Dermis microvascular lymphatic vessel endothelial cell (primary cell): Measurements from ENCODE around the gene PIP4K2A. TPM values are rescaled to one million over a fixed set of nuclear protein-coding genes. Genes with fewer than 3 reads are reported as not detected.
"Not testable (repeated sequence)": the region's sequence is repeated elsewhere in the genome, so short reads cannot be mapped to it uniquely, and the experiment has no call there.

Experiments used
- DNase-seq, 2 donors: peaks; one replicate each; pipeline versions ENCODE4 v3.0.0 to v3.0.0-alpha.2; 2010; ENCODE audit warnings: low read depth in 2 of 2
- total RNA-seq: library from RNA; depleted of rRNA; stranded (reverse); fragments of >200 nt; gene quantifications from 2 replicates; pipeline ENCODE4 v1.2.1, GENCODE V29; 2014

PIP4K2A gene
- total RNA-seq, 1 donor from 2014 or later, result 27.0 TPM

GRCh38 chr10:22719406-22720042, 5.1 kb upstream of the PIP4K2A start:
- DNase-seq, result no peak

- DNase-seq, result not testable (repeated sequence)
Observed at GRCh38 chr10:22718659-22719058, 4.3 kb upstream of the PIP4K2A start.

- DNase-seq, result no peak
Observed at GRCh38 chr10:22717728-22718127, 3.4 kb upstream of the PIP4K2A start.

GRCh38 chr10:22716943-22717342, 2.6 kb upstream of the PIP4K2A start:
- DNase-seq, result no peak

- DNase-seq, result no peak
Observed at GRCh38 chr10:22715290-22715625, 880 bp upstream of the PIP4K2A start.

GRCh38 chr10:22713853-22714478, 412 bp downstream of the PIP4K2A start:
- DNase-seq, result peak in 1 of 2 donors; percentile 47

- DNase-seq, result peak; percentile 37 to 47
Observed at GRCh38 chr10:22712956-22713852, 1.2 kb downstream of the PIP4K2A start.

- no peak for DNase-seq
Observed at GRCh38 chr10:22712211-22712955, 2.0 kb downstream of the PIP4K2A start.

- no peak for DNase-seq
Observed at GRCh38 chr10:22711373-22711772, 3.0 kb downstream of the PIP4K2A start.

- no peak for DNase-seq
Observed at GRCh38 chr10:22710139-22710745, 4.1 kb downstream of the PIP4K2A start.

- no peak for DNase-seq
Observed at GRCh38 chr10:22708772-22709171, 5.6 kb downstream of the PIP4K2A start.

GRCh38 chr10:22705527-22705926, 8.9 kb downstream of the PIP4K2A start:
- no peak for DNase-seq

GRCh38 chr10:22704942-22705341, 9.4 kb downstream of the PIP4K2A start:
- no peak for DNase-seq

GRCh38 chr10:22704471-22704911, 9.9 kb downstream of the PIP4K2A start:
- no peak for DNase-seq

GRCh38 chr10:22702348-22702747, 12.0 kb downstream of the PIP4K2A start:
- DNase-seq, result no peak

GRCh38 chr10:22701132-22701826, 13.1 kb downstream of the PIP4K2A start:
- no peak for DNase-seq

GRCh38 chr10:22700489-22700888, 13.9 kb downstream of the PIP4K2A start:
- no peak for DNase-seq

GRCh38 chr10:22699976-22700375, 14.4 kb downstream of the PIP4K2A start:
- DNase-seq, result no peak

- DNase-seq, result no peak
Observed at GRCh38 chr10:22698941-22699440, 15.4 kb downstream of the PIP4K2A start.

- no peak for DNase-seq
Observed at GRCh38 chr10:22697800-22698199, 16.6 kb downstream of the PIP4K2A start.
